ENCODE data around the gene LARP1. TPM values are rescaled to one million over a fixed set of nuclear protein-coding genes. Genes with fewer than 3 reads are reported as not detected.

LARP1 gene
- total RNA-seq, 1 experiment from 2014 or later = 100.0 TPM

DNA sequence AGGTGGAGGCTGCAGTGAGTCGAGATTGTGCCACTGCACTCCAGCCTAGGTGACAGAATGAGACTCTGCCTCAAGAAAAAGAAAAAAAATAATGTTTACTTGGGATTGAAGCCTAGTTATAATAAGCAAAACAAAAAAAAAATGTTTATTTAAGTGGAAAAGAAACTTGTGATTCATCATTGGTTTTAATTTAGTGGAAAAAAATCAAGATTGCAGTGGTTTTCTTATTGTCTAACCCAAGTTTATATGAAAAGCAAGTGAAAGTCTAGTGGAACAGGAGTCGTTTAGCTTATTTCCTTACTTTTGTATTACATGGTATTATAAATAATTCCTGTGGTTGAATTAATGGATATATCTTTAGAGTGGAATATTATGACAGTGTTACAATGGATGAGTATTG, 111.7 kb downstream of the LARP1 start:
- no peak for DNase-seq
- H3K4me3 ChIP-seq = no peak overlapping the region
- peaks cover 41% of the 10 kb centered on the region for H3K36me3 ChIP-seq
- no peaks in the 10 kb centered on the region; the same call in 1 of the 2 replicates for H3K4me1 ChIP-seq
- H3K27me3 ChIP-seq = no peaks in the 10 kb centered on the region
- no peaks in the 10 kb centered on the region for H3K9me3 ChIP-seq (replicated peaks)
- no peak overlapping the region for H3K27ac ChIP-seq

Other genes starting within 250 kb of the LARP1 start
- 2.6 and 4.2 TPM in 2 replicates for gene FAXDC2, start 95.2 kb downstream of the LARP1 start, total RNA-seq (2014; rRNA removed; shearing (Covaris generic))
- 64.4 and 65.5 TPM in 2 replicates for gene CNOT8, start 103.2 kb downstream of the LARP1 start, total RNA-seq (2014; rRNA removed; shearing (Covaris generic))
- 47.1 and 47.7 TPM in 2 replicates for gene GEMIN5, start 182.8 kb downstream of the LARP1 start, total RNA-seq (2014; rRNA removed; shearing (Covaris generic))
- 55.6 and 56.2 TPM in 2 replicates for gene MRPL22, start 185.7 kb downstream of the LARP1 start, total RNA-seq (2014; rRNA removed; shearing (Covaris generic))